Measurements from ENCODE around the gene UNC13A.

Gene UNC13A

GRCh38 chr19:17632577-17632976 is 55.6 kb downstream of the UNC13A start:
- H3K27ac ChIP-seq = no peak overlapping the region
- TF ChIP-seq CTCF (conservative IDR thresholded peaks at IDR 0.05) (no peak), ZFX (IDR thresholded peaks at IDR 0.05) (no peak)

- H3K27ac ChIP-seq = no peak overlapping the region
- no peak for TF ChIP-seq ZFX (IDR thresholded peaks at IDR 0.05)
- TF ChIP-seq CTCF (conservative IDR thresholded peaks at IDR 0.05) = no peak
These were observed 58.4 kb downstream of the UNC13A start for GRCh38 chr19:17629760-17630159.

GRCh38 chr19:17627921-17628320 is 60.2 kb downstream of the UNC13A start:
- no peak overlapping the region for H3K27ac ChIP-seq
- TF ChIP-seq ZFX (IDR thresholded peaks at IDR 0.05) (no peak), CTCF (conservative IDR thresholded peaks at IDR 0.05) (no peak)

GRCh38 chr19:17627161-17627560 is 61.0 kb downstream of the UNC13A start:
- TF ChIP-seq ZFX (IDR thresholded peaks at IDR 0.05) (no peak), CTCF (conservative IDR thresholded peaks at IDR 0.05) (no peak)
- H3K27ac ChIP-seq = no peak overlapping the region

- no peak for TF ChIP-seq ZFX (IDR thresholded peaks at IDR 0.05)
- TF ChIP-seq CTCF (conservative IDR thresholded peaks at IDR 0.05) = no peak
- no peak overlapping the region for H3K27ac ChIP-seq
These were observed 61.6 kb downstream of the UNC13A start for GRCh38 chr19:17626456-17627015.

- TF ChIP-seq CTCF (conservative IDR thresholded peaks at IDR 0.05) (no peak), ZFX (IDR thresholded peaks at IDR 0.05) (no peak)
- no peak overlapping the region for H3K27ac ChIP-seq
These were observed 62.2 kb downstream of the UNC13A start for GRCh38 chr19:17625980-17626379.

- H3K27ac ChIP-seq = no peak overlapping the region
- no peak for TF ChIP-seq CTCF (conservative IDR thresholded peaks at IDR 0.05)
- no peak for TF ChIP-seq ZFX (IDR thresholded peaks at IDR 0.05)
These were observed 63.1 kb downstream of the UNC13A start for GRCh38 chr19:17625043-17625442.
